Prostate gland (tissue), 2 donors: ENCODE data around the gene KCNC1.

Source experiments
- POLR2A ChIP-seq: fragments of 450-650 bp; IDR thresholded peaks from one replicate; pipeline ENCODE4 v1.6.1; 2016; ENCODE audit warnings: antibody characterized with exemption, mild to moderate bottlenecking
- TF ChIP-seq, protein P1 (sequence below), 4 experiments: fragments of 200-600 bp in 2 of 4; fragments of 450-650 bp in 2 of 4; sonication (generic) in 2 of 4; IDR thresholded peaks; 1 replicate in 3 of 4; 2 replicates in 1 of 4; pipeline ENCODE4 v1.5.1; 2016 to 2019; ENCODE audit warnings: antibody characterized with exemption in 4 of 4, mild to moderate bottlenecking in 2 of 4, moderate library complexity in 2 of 4

DNA sequence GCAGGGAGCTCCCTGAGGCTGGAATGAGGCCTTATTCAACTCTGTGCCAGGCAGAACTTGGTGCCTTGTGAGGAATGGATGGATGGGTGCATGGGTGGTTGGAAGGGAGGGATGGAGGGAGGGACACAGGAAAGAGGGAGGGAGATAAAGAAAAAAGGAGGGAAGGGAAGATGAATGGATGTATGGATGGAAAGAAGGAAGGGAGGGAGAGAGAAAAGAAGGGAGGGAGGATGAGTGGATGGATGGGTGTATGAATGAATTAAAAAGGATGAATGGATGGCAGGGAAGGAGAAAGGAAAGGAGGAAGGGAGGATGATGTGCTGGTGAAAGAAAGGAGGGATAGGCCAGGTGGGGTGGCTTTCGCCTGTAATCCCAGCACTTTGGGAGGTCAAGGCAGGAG, 34.6 kb downstream of the KCNC1 start:
- TF ChIP-seq, protein P1, sequence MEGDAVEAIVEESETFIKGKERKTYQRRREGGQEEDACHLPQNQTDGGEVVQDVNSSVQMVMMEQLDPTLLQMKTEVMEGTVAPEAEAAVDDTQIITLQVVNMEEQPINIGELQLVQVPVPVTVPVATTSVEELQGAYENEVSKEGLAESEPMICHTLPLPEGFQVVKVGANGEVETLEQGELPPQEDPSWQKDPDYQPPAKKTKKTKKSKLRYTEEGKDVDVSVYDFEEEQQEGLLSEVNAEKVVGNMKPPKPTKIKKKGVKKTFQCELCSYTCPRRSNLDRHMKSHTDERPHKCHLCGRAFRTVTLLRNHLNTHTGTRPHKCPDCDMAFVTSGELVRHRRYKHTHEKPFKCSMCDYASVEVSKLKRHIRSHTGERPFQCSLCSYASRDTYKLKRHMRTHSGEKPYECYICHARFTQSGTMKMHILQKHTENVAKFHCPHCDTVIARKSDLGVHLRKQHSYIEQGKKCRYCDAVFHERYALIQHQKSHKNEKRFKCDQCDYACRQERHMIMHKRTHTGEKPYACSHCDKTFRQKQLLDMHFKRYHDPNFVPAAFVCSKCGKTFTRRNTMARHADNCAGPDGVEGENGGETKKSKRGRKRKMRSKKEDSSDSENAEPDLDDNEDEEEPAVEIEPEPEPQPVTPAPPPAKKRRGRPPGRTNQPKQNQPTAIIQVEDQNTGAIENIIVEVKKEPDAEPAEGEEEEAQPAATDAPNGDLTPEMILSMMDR (IDR thresholded peaks at IDR 0.05) = no peak
- TF ChIP-seq POLR2A = no peak
